Heart left ventricle (tissue), 13 donors: ENCODE measurements around the gene IL1R2.

Experiments used
- CTCF ChIP-seq, 12 donors: fragments of 200-600 bp; sonication (generic) in 4 of 12; IDR thresholded peaks; one replicate each; pipeline versions ENCODE4 v1.5.0 to v1.8.0; 2018 to 2022; ENCODE audit warnings: antibody characterized with exemption in 12 of 12, mild to moderate bottlenecking in 5 of 12
- POLR2A ChIP-seq, 2 donors: fragments of 450-650 bp; IDR thresholded peaks; one replicate each; pipeline ENCODE4 v1.6.1; 2017; ENCODE audit warnings: antibody characterized with exemption in 2 of 2, mild to moderate bottlenecking in 2 of 2, moderate library complexity in 2 of 2
- donor health status: ischemic (EF 13 %, LVEDD 7.1; RV severe dilation, severe dysfunction).
- donor health status: DM: no; HTN: yes; CAD: no.
- donor health status: DM: no; HTN: no; CAD: no.
- donor health status: ischemic (EF 25% LVEDD 6.9; RV normal size, moderate dysfunction).
- donor health status: ischemic (EF 25% LVEDD 5.7; RV mildly dilated, moderate dysfunction).
- donor health status: ischemic (EF 35%, LVEDD 5.7; RV mildly dilated, moderate dysfunction).
- donor health status: nonischemic (EF 11% LVEDD 7.7; RV severe dilation, severe dysfunction).
- donor health status: DM: yes; HTN: yes; CAD: no.
- donor health status: PGD.
- donor health status: ischemic (EF 29% LVEDD 5.4; RV normal size, mild dysfunction).
- donor health status: nonischemic (EF 23%, LVEDD 6.1; RV moderate dilation, normal function).

- no peak for TF ChIP-seq CTCF (IDR thresholded peaks at IDR 0.05)
- no peak for TF ChIP-seq POLR2A (IDR thresholded peaks at IDR 0.05)
These were observed 16.7 kb downstream of the IL1R2 start for GRCh38 chr2:102008490-102008889.
